Measurements from ENCODE around the gene KIF4A.

Gene KIF4A

GRCh38 chrX:70437921-70438665 lies 148.2 kb downstream of the KIF4A start:
- TF ChIP-seq FOXM1 (IDR thresholded peaks at IDR 0.05; ENCODE audit: borderline replicate concordance, low read depth) (no peak), USF1 (IDR thresholded peaks at IDR 0.05) (no peak), NFIC (IDR thresholded peaks at IDR 0.05) (no peak), EP300 (IDR thresholded peaks at IDR 0.05; ENCODE audit: borderline replicate concordance) (no peak), YY1 (IDR thresholded peaks at IDR 0.05; ENCODE audit: low read depth) (no peak), TCF12 (IDR thresholded peaks at IDR 0.05; ENCODE audit: low read depth) (no peak), EGR1 (IDR thresholded peaks at IDR 0.05) (no peak), RAD21 (IDR thresholded peaks at IDR 0.05; ENCODE audit: low read depth) (no peak), CREB1 (IDR thresholded peaks at IDR 0.05; ENCODE audit: low read depth) (no peak), TAF1 (IDR thresholded peaks at IDR 0.05; ENCODE audit: low read depth) (no peak), TEAD4 (IDR thresholded peaks at IDR 0.05) (no peak), ZBTB7A (IDR thresholded peaks at IDR 0.05; ENCODE audit: low read depth) (no peak), REST (IDR thresholded peaks at IDR 0.05; ENCODE audit: low read depth) (no peak), CEBPB (IDR thresholded peaks at IDR 0.05) (no peak)
- TF ChIP-seq, protein P1, sequence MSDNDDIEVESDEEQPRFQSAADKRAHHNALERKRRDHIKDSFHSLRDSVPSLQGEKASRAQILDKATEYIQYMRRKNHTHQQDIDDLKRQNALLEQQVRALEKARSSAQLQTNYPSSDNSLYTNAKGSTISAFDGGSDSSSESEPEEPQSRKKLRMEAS (IDR thresholded peaks at IDR 0.05): no peak

DNA sequence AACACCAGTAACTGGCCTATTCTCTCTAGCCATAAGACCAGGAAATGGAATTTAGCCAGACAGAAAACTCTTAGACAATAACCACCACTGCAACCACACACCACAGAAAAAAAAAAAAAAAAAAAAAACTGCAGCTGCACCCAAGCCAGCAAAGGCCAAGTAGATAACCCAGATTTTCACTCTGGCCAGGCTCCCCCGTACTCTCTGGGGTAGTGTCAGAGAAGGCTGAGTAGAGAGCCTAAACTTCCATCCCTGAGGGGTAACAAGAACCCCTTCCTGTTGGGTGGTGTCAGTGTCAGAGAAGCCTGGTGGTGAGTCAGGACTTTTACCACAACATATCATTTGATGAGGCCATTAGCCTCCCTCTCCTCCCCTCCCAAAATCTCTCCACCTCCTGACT lies 149.1 kb downstream of the KIF4A start:
- TF ChIP-seq NFIC (IDR thresholded peaks at IDR 0.05) (no peak), TEAD4 (IDR thresholded peaks at IDR 0.05) (no peak), FOXM1 (IDR thresholded peaks at IDR 0.05; ENCODE audit: borderline replicate concordance, low read depth) (no peak), TAF1 (IDR thresholded peaks at IDR 0.05; ENCODE audit: low read depth) (no peak), RAD21 (IDR thresholded peaks at IDR 0.05; ENCODE audit: low read depth) (no peak), USF1 (IDR thresholded peaks at IDR 0.05) (no peak), TCF12 (IDR thresholded peaks at IDR 0.05; ENCODE audit: low read depth) (no peak), YY1 (IDR thresholded peaks at IDR 0.05; ENCODE audit: low read depth) (no peak), EGR1 (IDR thresholded peaks at IDR 0.05) (no peak), CEBPB (IDR thresholded peaks at IDR 0.05) (no peak), ZBTB7A (IDR thresholded peaks at IDR 0.05; ENCODE audit: low read depth) (no peak), REST (IDR thresholded peaks at IDR 0.05; ENCODE audit: low read depth) (no peak), CREB1 (IDR thresholded peaks at IDR 0.05; ENCODE audit: low read depth) (no peak)
- TF ChIP-seq, protein P1 (IDR thresholded peaks at IDR 0.05): no peak

- no peak for TF ChIP-seq TCF12 (IDR thresholded peaks at IDR 0.05; ENCODE audit: low read depth)
- TF ChIP-seq EP300 (IDR thresholded peaks at IDR 0.05; ENCODE audit: borderline replicate concordance): no peak
- no peak for TF ChIP-seq TEAD4 (IDR thresholded peaks at IDR 0.05)
- no peak for TF ChIP-seq ZBTB7A (IDR thresholded peaks at IDR 0.05; ENCODE audit: low read depth)
- TF ChIP-seq CREB1 (IDR thresholded peaks at IDR 0.05; ENCODE audit: low read depth): no peak
These were observed 152.3 kb downstream of the KIF4A start for GRCh38 chrX:70442224-70442623.

DNA sequence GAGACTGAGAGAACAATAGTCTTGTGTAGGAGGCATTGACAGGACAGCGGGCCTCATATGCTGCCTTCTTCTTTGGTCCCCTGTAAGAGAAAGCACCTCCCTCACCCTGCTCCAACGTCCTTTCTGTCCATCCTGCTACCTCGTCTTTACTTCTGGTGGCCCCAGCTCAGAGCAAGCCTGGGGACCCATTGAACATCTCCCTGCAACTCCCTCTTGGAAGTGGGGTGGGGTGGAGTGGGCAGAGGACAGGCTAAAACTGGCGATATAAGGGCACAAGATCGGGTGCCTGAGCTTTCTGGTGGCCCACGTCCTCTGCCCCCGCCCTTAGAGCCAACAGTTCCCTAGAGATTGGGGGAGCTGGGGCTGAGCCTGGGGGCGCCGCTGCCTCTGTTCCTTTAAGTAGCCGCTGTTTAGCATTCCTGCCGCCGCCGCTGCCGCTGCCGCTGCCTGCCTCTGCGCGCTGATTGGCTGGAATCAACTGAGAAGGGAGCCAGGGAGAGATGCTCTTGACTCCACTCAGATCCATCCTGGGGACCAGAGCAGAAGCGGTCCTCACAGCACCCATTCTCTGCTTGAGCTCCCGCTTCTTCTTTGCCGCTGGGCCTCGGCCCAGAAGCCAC lies 154.5 kb downstream of the KIF4A start, which contains the start of gene DLG3:
Gene DLG3 (plus strand): TSS at position 510 of the 620 bp plus-strand sequence. CDS start 367 bp downstream, outside the sequence.
- TF ChIP-seq, protein P1 (IDR thresholded peaks at IDR 0.05): no peak
- TF ChIP-seq YY1 (IDR thresholded peaks at IDR 0.05; ENCODE audit: low read depth) (no peak), TAF1 (IDR thresholded peaks at IDR 0.05; ENCODE audit: low read depth) (no peak), REST (IDR thresholded peaks at IDR 0.05; ENCODE audit: low read depth) (no peak), FOXM1 (IDR thresholded peaks at IDR 0.05; ENCODE audit: borderline replicate concordance, low read depth) (no peak), TCF12 (IDR thresholded peaks at IDR 0.05; ENCODE audit: low read depth) (no peak), RAD21 (IDR thresholded peaks at IDR 0.05; ENCODE audit: low read depth) (no peak), USF1 (IDR thresholded peaks at IDR 0.05) (no peak)

Measured in Ishikawa (cell line).